ENCODE measurements around the gene SOX4.
A peak's percentile ranks its signal among the peaks of the same experiment; 100 is the strongest.

The SOX4 gene

GRCh38 chr6:21565431-21565830 lies 28.1 kb upstream of the SOX4 start:
- no peak for DNase-seq (ENCODE audit: extremely low read depth, low read depth)
- TF ChIP-seq CTCF (IDR thresholded peaks at IDR 0.05; ENCODE audit: low read depth, low read length): no peak

- DNase-seq (ENCODE audit: extremely low read depth, low read depth): no peak
- TF ChIP-seq CTCF (IDR thresholded peaks at IDR 0.05; ENCODE audit: low read depth, low read length): no peak
These were observed 15.0 kb upstream of the SOX4 start for GRCh38 chr6:21578523-21578922.

GRCh38 chr6:21582651-21583050 lies 10.9 kb upstream of the SOX4 start:
- DNase-seq (ENCODE audit: extremely low read depth, low read depth): no peak
- no peak for TF ChIP-seq CTCF (IDR thresholded peaks at IDR 0.05; ENCODE audit: low read depth, low read length)

GRCh38 chr6:21586300-21586699 lies 7.3 kb upstream of the SOX4 start:
- no peak for TF ChIP-seq CTCF (IDR thresholded peaks at IDR 0.05; ENCODE audit: low read depth, low read length)
- DNase-seq (ENCODE audit: extremely low read depth, low read depth): no peak

GRCh38 chr6:21586740-21587178 lies 6.8 kb upstream of the SOX4 start:
- no peak for TF ChIP-seq CTCF (IDR thresholded peaks at IDR 0.05; ENCODE audit: low read depth, low read length)
- no peak for DNase-seq (ENCODE audit: extremely low read depth, low read depth)

- TF ChIP-seq CTCF (IDR thresholded peaks at IDR 0.05; ENCODE audit: low read depth, low read length): peak; percentile 29
- DNase-seq (ENCODE audit: extremely low read depth, low read depth): no peak
These were observed 6.2 kb upstream of the SOX4 start for GRCh38 chr6:21587179-21587960.

GRCh38 chr6:21587961-21588480 lies 5.5 kb upstream of the SOX4 start:
- DNase-seq (ENCODE audit: extremely low read depth, low read depth): no peak
- no peak for TF ChIP-seq CTCF (IDR thresholded peaks at IDR 0.05; ENCODE audit: low read depth, low read length)

Data from AG09319 (cell line).